NCI-H2107 treated with DMSO at 0.1 percent for 48 hours (cell line): ENCODE results near the gene SMAD4.
A peak's percentile ranks its signal among the peaks of the same experiment; 100 is the strongest.
"Not testable (repeated sequence)": the region's sequence is repeated elsewhere in the genome, so short reads cannot be mapped to it uniquely, and the experiment has no call there.

Experiments
- DNase-seq: peaks from one replicate; lab custom pipeline; 2025; ENCODE audit not compliant: unreplicated experiment; lab: John Stamatoyannopoulos, UW

SMAD4 gene

GRCh38 chr18:51029694-51030536 lies at the start of gene SMAD4:
TSS of gene SMAD4 (plus strand) at chr18:51030213. CDS start at chr18:51047047, 16,834 bp downstream.
- DNase-seq, result peak; percentile 93

GRCh38 chr18:50981381-50981780 lies 48.6 kb upstream of the SMAD4 start:
- no peak for DNase-seq

- DNase-seq, result no peak
These were observed 47.8 kb upstream of the SMAD4 start for GRCh38 chr18:50982086-50982801.

DNA sequence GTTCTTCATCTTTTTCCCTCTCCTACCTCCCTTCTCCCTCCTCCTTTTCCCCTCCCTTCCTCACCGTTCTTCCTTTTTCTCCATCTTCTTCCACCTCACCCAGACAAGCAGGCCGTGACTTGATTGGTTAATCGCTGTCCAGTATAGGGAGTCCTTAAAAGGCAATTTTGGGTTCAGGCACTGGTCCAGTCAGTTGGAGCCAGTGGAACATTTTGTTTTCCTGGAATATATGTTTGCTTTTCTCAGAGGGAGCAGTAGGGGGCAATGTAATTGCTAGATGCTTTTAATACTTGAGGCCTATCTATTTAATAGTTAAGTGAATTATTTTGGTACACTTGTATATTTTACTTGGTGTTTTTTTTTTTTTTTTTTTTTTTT lies 47.2 kb upstream of the SMAD4 start:
- peak; percentile 4 for DNase-seq

GRCh38 chr18:50986360-50987087 lies 43.5 kb upstream of the SMAD4 start:
- no peak for DNase-seq

GRCh38 chr18:50987261-50987660 lies 42.8 kb upstream of the SMAD4 start:
- no peak for DNase-seq

DNA sequence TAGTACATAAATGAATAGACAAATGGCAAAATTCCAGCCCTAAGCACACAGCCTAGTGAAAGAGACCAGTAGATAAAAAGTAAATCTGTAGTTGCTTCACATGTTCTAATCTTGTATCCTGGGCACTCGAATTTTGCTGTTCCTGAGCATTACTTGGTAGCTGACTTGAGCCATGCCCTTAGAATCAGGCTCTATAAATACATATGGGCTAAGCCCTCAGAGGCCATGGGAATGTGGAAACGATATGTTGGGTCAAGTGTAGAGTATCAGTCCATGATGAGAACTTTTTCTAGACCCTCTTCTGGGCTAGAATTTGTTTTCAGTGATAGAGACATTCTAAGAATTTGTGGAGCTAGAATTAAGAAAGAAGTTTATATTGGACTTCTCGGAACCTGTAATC lies 40.3 kb upstream of the SMAD4 start:
- no peak for DNase-seq

GRCh38 chr18:50992351-50992762 lies 37.7 kb upstream of the SMAD4 start:
- peak; percentile 46 for DNase-seq

DNA sequence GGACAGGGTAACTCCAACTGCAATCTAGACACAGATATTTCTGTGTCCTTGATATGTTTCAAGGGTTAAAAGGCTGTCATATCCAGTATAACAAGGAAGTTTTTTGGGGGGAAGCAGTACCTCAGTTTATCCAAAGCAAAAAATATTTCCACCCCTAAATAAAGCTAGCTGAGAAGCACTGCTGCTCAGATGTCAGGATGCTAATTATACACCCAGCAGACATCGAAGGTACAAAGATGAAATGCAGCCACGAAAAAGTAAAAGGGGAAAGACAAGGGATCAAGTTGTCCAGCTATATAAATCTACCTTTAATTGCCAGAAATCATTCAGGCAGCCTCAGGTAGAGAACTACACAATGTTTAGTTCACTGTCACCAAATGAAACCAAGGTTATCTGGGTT lies 36.0 kb upstream of the SMAD4 start:
- DNase-seq, result no peak

DNA sequence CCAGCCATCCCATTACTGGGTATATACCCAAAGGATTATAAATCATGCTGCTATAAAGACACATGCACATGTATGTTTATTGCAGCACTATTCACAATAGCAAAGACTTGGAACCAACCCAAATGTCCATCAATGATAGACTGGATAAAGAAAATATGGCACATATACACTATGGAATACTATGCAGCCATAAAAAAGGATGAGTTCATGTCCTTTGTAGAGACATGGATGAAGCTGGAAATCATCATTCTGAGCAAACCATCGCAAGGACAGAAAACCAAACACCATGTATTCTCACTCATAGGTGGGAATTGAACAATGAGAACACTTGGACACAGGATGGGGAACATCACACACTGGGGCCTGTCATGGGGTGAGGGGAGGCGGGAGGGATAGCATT lies 26.8 kb upstream of the SMAD4 start:
- not testable (repeated sequence) for DNase-seq

GRCh38 chr18:51006061-51006818 lies 23.8 kb upstream of the SMAD4 start:
- DNase-seq, result no peak

DNA sequence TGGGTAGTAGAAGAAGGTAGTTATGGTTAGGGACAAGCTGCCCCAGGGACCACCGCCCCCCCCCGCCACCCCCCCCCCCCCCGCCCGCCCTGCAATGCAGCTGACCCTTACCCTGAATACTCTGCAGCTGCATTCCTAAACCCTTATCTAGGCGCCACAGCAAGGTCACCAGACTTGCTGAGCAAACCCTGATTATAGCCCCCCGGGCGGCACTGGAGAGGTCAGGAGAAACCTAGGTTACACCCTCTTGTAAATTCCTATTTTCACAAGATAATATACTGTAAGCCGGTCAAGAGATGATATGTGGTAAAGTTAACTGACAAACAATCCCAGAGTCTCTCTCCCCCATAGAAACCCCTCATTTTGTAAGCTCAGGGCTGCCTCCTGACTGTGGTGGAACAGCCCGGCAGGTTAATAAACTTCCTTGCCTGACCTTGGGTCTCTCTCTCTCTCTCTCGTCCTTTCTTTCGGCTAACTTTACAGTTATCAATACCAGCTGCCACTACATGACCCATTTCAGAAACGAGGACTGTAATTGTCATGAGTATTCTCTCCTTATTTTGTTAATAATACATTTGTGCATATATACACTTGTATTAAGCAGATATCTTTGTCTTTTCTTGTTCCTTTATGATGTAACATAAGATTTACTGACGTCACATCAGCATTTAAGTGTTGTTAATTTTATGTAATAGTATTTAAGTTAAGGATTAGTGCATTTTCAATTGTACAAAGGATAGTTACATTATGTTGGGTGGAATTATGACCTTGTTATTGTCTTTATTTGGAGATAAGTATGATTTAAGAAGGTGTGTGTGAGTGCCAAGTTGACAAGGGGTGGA lies 22.8 kb upstream of the SMAD4 start:
- DNase-seq, result no peak

DNA sequence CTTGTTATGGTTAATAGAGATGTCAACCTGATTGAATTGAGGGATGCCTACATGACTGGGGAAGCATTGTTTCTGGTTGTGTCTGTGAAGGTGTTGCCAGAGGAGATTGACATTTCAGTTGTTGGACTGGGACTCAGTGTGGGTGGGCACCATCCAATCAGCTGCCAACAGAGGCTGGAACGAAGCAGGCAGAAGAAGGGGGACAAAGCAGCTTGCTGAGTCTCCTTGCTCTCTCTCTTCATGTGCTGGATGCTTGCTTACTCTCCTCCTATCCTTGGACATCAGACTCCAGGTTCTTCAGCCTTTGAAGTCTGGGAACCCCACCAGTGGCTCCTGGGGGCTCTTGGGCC lies 22.2 kb upstream of the SMAD4 start:
- DNase-seq, result no peak

DNA sequence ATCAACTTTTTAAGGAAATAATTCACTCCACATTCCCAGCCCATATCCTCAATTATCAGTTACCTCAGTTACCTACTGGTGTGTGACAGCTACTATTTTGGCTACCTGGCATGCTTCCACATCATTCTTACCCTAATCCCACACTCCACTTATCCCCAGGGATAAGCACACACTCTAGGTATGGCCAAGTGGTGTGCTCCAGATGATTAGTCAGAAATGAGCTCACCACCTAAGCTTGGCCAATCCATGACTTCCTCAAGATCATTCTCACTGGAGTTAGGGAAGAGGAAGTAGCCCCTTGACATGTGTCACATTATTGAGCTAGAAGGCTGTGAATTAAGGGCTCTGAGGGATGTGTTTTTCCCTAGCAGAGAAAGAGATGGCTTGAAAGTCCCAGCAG lies 20.9 kb upstream of the SMAD4 start:
- DNase-seq, result peak; percentile 88

GRCh38 chr18:51010218-51010617 lies 19.8 kb upstream of the SMAD4 start:
- no peak for DNase-seq

- no peak for DNase-seq
These were observed 18.3 kb upstream of the SMAD4 start for GRCh38 chr18:51011709-51012108.

GRCh38 chr18:51012441-51012840 lies 17.6 kb upstream of the SMAD4 start:
- no peak for DNase-seq

GRCh38 chr18:51013259-51013658 lies 16.8 kb upstream of the SMAD4 start:
- no peak for DNase-seq

- peak; percentile 67 for DNase-seq
These were observed 12.7 kb upstream of the SMAD4 start for GRCh38 chr18:51017140-51017879.
